Endothelial cell (in vitro differentiated cells): ENCODE results near the gene RAB15. TPM values are rescaled to one million over a fixed set of nuclear protein-coding genes. Genes with fewer than 3 reads are reported as not detected.
A peak's percentile ranks its signal among the peaks of the same experiment; 100 is the strongest.
"Not testable (repeated sequence)": the region's sequence is repeated elsewhere in the genome, so short reads cannot be mapped to it uniquely, and the experiment has no call there.

Experiments
- DNase-seq: peaks from one replicate; pipeline ENCODE4 v3.0.0; 2021; ENCODE audit warnings: low spot score
- H3K27ac Mint-ChIP-seq: one replicate; pipeline ENCODE4 v1.8.0; 2021; ENCODE audit warnings: mixed read lengths, inconsistent platforms; ENCODE audit not compliant: unreplicated experiment
- H3K27me3 Mint-ChIP-seq: one replicate; pipeline ENCODE4 v1.8.0; 2021; ENCODE audit warnings: mild to moderate bottlenecking, moderate library complexity, mixed read lengths, inconsistent platforms; ENCODE audit not compliant: unreplicated experiment
- H3K36me3 Mint-ChIP-seq: one replicate; pipeline ENCODE4 v1.8.0; 2021; ENCODE audit warnings: mild to moderate bottlenecking, low read depth, mixed read lengths, inconsistent platforms; ENCODE audit not compliant: unreplicated experiment
- H3K4me1 Mint-ChIP-seq: one replicate; pipeline ENCODE4 v1.8.0; 2021; ENCODE audit warnings: mild to moderate bottlenecking, mixed read lengths, inconsistent platforms; ENCODE audit not compliant: unreplicated experiment
- H3K4me3 Mint-ChIP-seq: one replicate; pipeline ENCODE4 v1.8.0; 2021; ENCODE audit warnings: mild to moderate bottlenecking, mixed read lengths, inconsistent platforms; ENCODE audit not compliant: unreplicated experiment
- H3K9me3 Mint-ChIP-seq: one replicate; pipeline ENCODE4 v1.8.0; 2021; ENCODE audit warnings: mixed read lengths, inconsistent platforms; ENCODE audit not compliant: unreplicated experiment
- CTCF ChIP-seq: fragments of 200-600 bp; sonication (generic); IDR thresholded peaks from one replicate; pipeline ENCODE4 v1.5.0; 2021; ENCODE audit warnings: antibody characterized with exemption; ENCODE audit not compliant: unreplicated experiment
- total RNA-seq: library from RNA; stranded (reverse); fragmentation: NEBNext Ultra II Directional; extraction: Animal tissue kit (Norgen Biotek cat#: 25700); gene quantifications from one replicate; pipeline ENCODE4 v1.2.1, GENCODE V29; 2021; ENCODE audit not compliant: unreplicated experiment

Gene RAB15
- total RNA-seq, 1 donor from 2014 or later, result 20.9 TPM

- H3K36me3 Mint-ChIP-seq, result no peaks in the 10 kb centered on the region
- H3K4me3 Mint-ChIP-seq, result peak within 1 kb of the TSS; percentile 91
- no peaks in the 10 kb centered on the region for H3K9me3 Mint-ChIP-seq
- no peak for TF ChIP-seq CTCF
- peaks cover 6% of the 10 kb centered on the region for H3K27me3 Mint-ChIP-seq
- peak within 1 kb of the TSS; percentile 91 for H3K27ac Mint-ChIP-seq
- peaks cover 9% of the 10 kb centered on the region for H3K4me1 Mint-ChIP-seq
- DNase-seq, result peak; percentile 96
Measured at GRCh38 chr14:64914237-64915028, 57.7 kb downstream of the RAB15 start, which contains the start of gene CHURC1. TSS of gene CHURC1 (plus strand) at chr14:64914455. CDS start at chr14:64914496, 41 bp downstream.

- H3K4me3 Mint-ChIP-seq, result peak overlapping the region; percentile 91
- not testable (repeated sequence) for H3K36me3 Mint-ChIP-seq, DNase-seq, H3K27me3 Mint-ChIP-seq, H3K9me3 Mint-ChIP-seq, H3K4me1 Mint-ChIP-seq
- peak overlapping the region; percentile 91 for H3K27ac Mint-ChIP-seq
Measured at GRCh38 chr14:64913477-64913876, 58.7 kb downstream of the RAB15 start.

- no peaks in the 10 kb centered on the region for H3K9me3 Mint-ChIP-seq
- H3K36me3 Mint-ChIP-seq, result no peaks in the 10 kb centered on the region
- H3K27me3 Mint-ChIP-seq, result peaks cover 6% of the 10 kb centered on the region
- no peak for TF ChIP-seq CTCF
- no peak overlapping the region for H3K27ac Mint-ChIP-seq
- no peak for DNase-seq
- no peak overlapping the region for H3K4me3 Mint-ChIP-seq
- peaks cover 9% of the 10 kb centered on the region for H3K4me1 Mint-ChIP-seq
Measured at GRCh38 chr14:64912261-64912660, 59.9 kb downstream of the RAB15 start.

- DNase-seq, result peak; percentile 23
- Mint-ChIP-seq H3K27me3 (peaks cover 6% of the 10 kb centered on the region), H3K4me3 (no peak overlapping the region), H3K36me3 (no peaks in the 10 kb centered on the region), H3K27ac (no peak overlapping the region), H3K9me3 (no peaks in the 10 kb centered on the region), H3K4me1 (peaks cover 15% of the 10 kb centered on the region)
- TF ChIP-seq CTCF, result peak; percentile 74
Measured at GRCh38 chr14:64910847-64911495, 61.2 kb downstream of the RAB15 start.

DNA sequence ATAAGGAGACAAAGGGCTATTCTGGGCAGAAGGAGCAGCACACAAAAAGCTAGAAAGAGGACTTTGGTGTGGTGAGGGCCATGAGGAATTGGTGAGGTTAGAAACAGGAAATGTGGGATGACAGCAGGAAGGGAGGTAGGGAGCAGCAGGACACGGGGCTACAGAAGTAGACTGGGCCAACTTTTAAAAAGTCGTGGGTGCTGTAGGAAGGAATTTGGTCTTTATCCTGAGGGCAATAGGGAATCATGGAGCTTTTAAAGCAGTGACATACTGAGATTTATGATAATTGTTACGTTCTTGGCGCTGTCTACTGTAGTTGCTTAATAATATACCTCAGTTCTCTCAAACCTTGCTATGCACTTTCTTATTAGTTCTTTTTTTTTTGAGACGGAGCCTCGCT is 66.1 kb downstream of the RAB15 start:
- Mint-ChIP-seq H3K27ac (no peak overlapping the region), H3K4me3 (no peak overlapping the region), H3K36me3 (no peaks in the 10 kb centered on the region), H3K27me3 (no peaks in the 10 kb centered on the region), H3K9me3 (no peaks in the 10 kb centered on the region), H3K4me1 (peaks cover 11% of the 10 kb centered on the region)
- DNase-seq, result no peak
- TF ChIP-seq CTCF, result no peak
